Caco-2 (cell line): ENCODE data around the gene TFB1M. TPM values are rescaled to one million over a fixed set of nuclear protein-coding genes. Genes with fewer than 3 reads are reported as not detected.

Experiments
- BruUV-seq: library from RNA; stranded (reverse); fragments of 400-500 nt; replicated peaks from 2 replicates; lab custom pipeline; 2021; lab: Mats Ljungman, UMichigan
- CTCF ChIA-PET: fragments of 300-600 bp; sonication (Branson Sonifier 250); formaldehyde crosslinking; loops from one replicate; lab custom pipeline; 2022; ENCODE audit warnings: antibody characterized with exemption; lab: Charles Lee
- POLR2A ChIA-PET: fragments of 300-600 bp; sonication (Branson Sonifier 250); formaldehyde crosslinking; loops from one replicate; lab custom pipeline; 2022; ENCODE audit warnings: antibody characterized with exemption; lab: Charles Lee
- DNase-seq, 2 experiments: peaks; one replicate each; pipeline versions ENCODE4 v3.0.0 to v3.0.0-alpha.2; 2020 to 2022
- H3K27me3 ChIP-seq: replicated peaks from 2 replicates; pipeline ENCODE4 v1.6.0; 2011; ENCODE audit warnings: low read length; ENCODE audit not compliant: control insufficient read depth, insufficient read depth
- H3K36me3 ChIP-seq: 2 replicates; pipeline ENCODE4 v1.5.1; 2011; ENCODE audit warnings: low read length; ENCODE audit not compliant: control insufficient read depth, insufficient read depth
- H3K4me1 ChIP-seq: fragments of 250-450 bp; sonication (Bioruptor Pico); 2 replicates; pipeline ENCODE4 v1.5.1; 2020; ENCODE audit warnings: mild to moderate bottlenecking
- H3K4me3 ChIP-seq: 2 replicates; pipeline ENCODE4 v1.5.1; 2011; ENCODE audit warnings: low read depth, mild to moderate bottlenecking, control low read depth, low read length
- H3K9me3 ChIP-seq: fragments of 250-450 bp; sonication (Bioruptor Pico); 2 replicates; pipeline ENCODE4 v1.5.1; 2020; ENCODE audit warnings: mild to moderate bottlenecking, moderate library complexity
- H3K27ac Mint-ChIP-seq: one replicate; pipeline ENCODE4 v1.8.0; 2022; ENCODE audit warnings: mixed read lengths; ENCODE audit not compliant: unreplicated experiment
- H3K27me3 Mint-ChIP-seq: one replicate; pipeline ENCODE4 v1.8.0; 2022; ENCODE audit warnings: mixed read lengths; ENCODE audit not compliant: insufficient read depth, unreplicated experiment
- H3K36me3 Mint-ChIP-seq: one replicate; pipeline ENCODE4 v1.8.0; 2022; ENCODE audit warnings: mild to moderate bottlenecking, mixed read lengths; ENCODE audit not compliant: insufficient read depth, unreplicated experiment
- H3K4me1 Mint-ChIP-seq: one replicate; pipeline ENCODE4 v1.8.0; 2022; ENCODE audit warnings: low read depth, mixed read lengths; ENCODE audit not compliant: unreplicated experiment
- H3K4me3 Mint-ChIP-seq: one replicate; pipeline ENCODE4 v1.8.0; 2022; ENCODE audit warnings: mild to moderate bottlenecking, moderate library complexity, mixed read lengths; ENCODE audit not compliant: unreplicated experiment
- H3K9me3 Mint-ChIP-seq: one replicate; pipeline ENCODE4 v1.8.0; 2022; ENCODE audit warnings: mixed read lengths; ENCODE audit not compliant: unreplicated experiment
- intact Hi-C: fragments of 100-400 bp; cut with micrococcal nuclease; formaldehyde crosslinking; loops from one replicate; pipeline ENCODE4 v1.10.0; 2022; ENCODE audit not compliant: unreplicated experiment
- total RNA-seq: library from RNA; stranded (reverse); gene quantifications from 2 replicates; pipeline ENCODE4 v1.2.3, GENCODE V29; 2022
- TF ChIP-seq, protein P1 (sequence below), 2 experiments: fragments of 200-600 bp in 1 of 2; IDR thresholded peaks; 1 replicate in 1 of 2; 2 replicates in 1 of 2; pipeline versions ENCODE4 v1.5.1 to v1.8.0; 2011 to 2022; ENCODE audit warnings: antibody characterized with exemption in 1 of 2, control low read depth in 1 of 2, inconsistent platforms in 1 of 2, low read depth in 1 of 2, low read length in 1 of 2, mild to moderate bottlenecking in 1 of 2, moderate library complexity in 1 of 2; ENCODE audit not compliant: insufficient read depth in 1 of 2, severe bottlenecking in 1 of 2, unreplicated experiment in 1 of 2

The TFB1M gene
- total RNA-seq, 1 experiment from 2014 or later = 35.7 TPM

GRCh38 chr6:155324172-155324571, 9.9 kb upstream of the TFB1M start:
- peaks cover 21% of the 10 kb centered on the region for H3K36me3 Mint-ChIP-seq
- peaks cover 11% of the 10 kb centered on the region for H3K4me1 Mint-ChIP-seq

GRCh38 chr6:155319902-155320301, 5.6 kb upstream of the TFB1M start:
- Mint-ChIP-seq H3K9me3 (no peaks in the 10 kb centered on the region), H3K27ac (no peak overlapping the region), H3K4me1 (no peaks in the 10 kb centered on the region), H3K4me3 (no peak overlapping the region), H3K27me3 (no peaks in the 10 kb centered on the region), H3K36me3 (peaks cover 3% of the 10 kb centered on the region)
- intact Hi-C loops = loop anchor here (10.0 kb wide), 2 partner anchors 325 to 385 kb away; no protein-coding TSS in a partner anchor
- Histone ChIP-seq H3K4me1 (no peaks in the 10 kb centered on the region), H3K4me3 (no peak overlapping the region), H3K27me3 (no peaks in the 10 kb centered on the region), H3K9me3 (no peaks in the 10 kb centered on the region), H3K36me3 (no peaks in the 10 kb centered on the region)
- POLR2A ChIA-PET = no interaction called here
- CTCF ChIA-PET = no interaction called here
- no TSS peak for BruUV-seq
- TF ChIP-seq, protein P1, sequence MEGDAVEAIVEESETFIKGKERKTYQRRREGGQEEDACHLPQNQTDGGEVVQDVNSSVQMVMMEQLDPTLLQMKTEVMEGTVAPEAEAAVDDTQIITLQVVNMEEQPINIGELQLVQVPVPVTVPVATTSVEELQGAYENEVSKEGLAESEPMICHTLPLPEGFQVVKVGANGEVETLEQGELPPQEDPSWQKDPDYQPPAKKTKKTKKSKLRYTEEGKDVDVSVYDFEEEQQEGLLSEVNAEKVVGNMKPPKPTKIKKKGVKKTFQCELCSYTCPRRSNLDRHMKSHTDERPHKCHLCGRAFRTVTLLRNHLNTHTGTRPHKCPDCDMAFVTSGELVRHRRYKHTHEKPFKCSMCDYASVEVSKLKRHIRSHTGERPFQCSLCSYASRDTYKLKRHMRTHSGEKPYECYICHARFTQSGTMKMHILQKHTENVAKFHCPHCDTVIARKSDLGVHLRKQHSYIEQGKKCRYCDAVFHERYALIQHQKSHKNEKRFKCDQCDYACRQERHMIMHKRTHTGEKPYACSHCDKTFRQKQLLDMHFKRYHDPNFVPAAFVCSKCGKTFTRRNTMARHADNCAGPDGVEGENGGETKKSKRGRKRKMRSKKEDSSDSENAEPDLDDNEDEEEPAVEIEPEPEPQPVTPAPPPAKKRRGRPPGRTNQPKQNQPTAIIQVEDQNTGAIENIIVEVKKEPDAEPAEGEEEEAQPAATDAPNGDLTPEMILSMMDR (IDR thresholded peaks at IDR 0.05; ENCODE audit: insufficient read depth in 1 of 2, low read depth in 1 of 2, low read length in 1 of 2, severe bottlenecking in 1 of 2, unreplicated experiment in 1 of 2) = no peak
- no peak for DNase-seq

More at GRCh38 chr6:155324172-155324571, 9.9 kb upstream of the TFB1M start:
- no peak overlapping the region for H3K4me3 Mint-ChIP-seq
- BruUV-seq = no TSS peak
- Histone ChIP-seq H3K4me3 (no peak overlapping the region), H3K9me3 (no peaks in the 10 kb centered on the region), H3K36me3 (no peaks in the 10 kb centered on the region), H3K4me1 (peaks cover 15% of the 10 kb centered on the region), H3K27me3 (no peaks in the 10 kb centered on the region)
- no peaks in the 10 kb centered on the region for H3K9me3 Mint-ChIP-seq
- intact Hi-C loops = loop anchor here (10.0 kb wide), 2 partner anchors 321 to 381 kb away; no protein-coding TSS in a partner anchor
- POLR2A ChIA-PET = no interaction called here
- TF ChIP-seq, protein P1 (IDR thresholded peaks at IDR 0.05; ENCODE audit: insufficient read depth in 1 of 2, low read depth in 1 of 2, low read length in 1 of 2, severe bottlenecking in 1 of 2, unreplicated experiment in 1 of 2) = no peak
- CTCF ChIA-PET = no interaction called here
- no peak overlapping the region for H3K27ac Mint-ChIP-seq
- no peak for DNase-seq
- no peaks in the 10 kb centered on the region for H3K27me3 Mint-ChIP-seq

GRCh38 chr6:155317186-155317585, 2.9 kb upstream of the TFB1M start:
- Histone ChIP-seq H3K36me3 (no peaks in the 10 kb centered on the region), H3K4me1 (no peaks in the 10 kb centered on the region), H3K4me3 (no peak overlapping the region), H3K27me3 (no peaks in the 10 kb centered on the region), H3K9me3 (no peaks in the 10 kb centered on the region)
- TF ChIP-seq, protein P1 (IDR thresholded peaks at IDR 0.05; ENCODE audit: insufficient read depth in 1 of 2, low read depth in 1 of 2, low read length in 1 of 2, severe bottlenecking in 1 of 2, unreplicated experiment in 1 of 2) = no peak
- ChIA-PET CTCF (no interaction called here), POLR2A (no interaction called here)
- DNase-seq = no peak
- no TSS peak for BruUV-seq
- no peaks in the 10 kb centered on the region for H3K9me3 Mint-ChIP-seq
- H3K27ac Mint-ChIP-seq = no peak overlapping the region
- H3K36me3 Mint-ChIP-seq = peaks cover 23% of the 10 kb centered on the region
- no peak overlapping the region for H3K4me3 Mint-ChIP-seq
- H3K27me3 Mint-ChIP-seq = no peaks in the 10 kb centered on the region
- intact Hi-C loops = no loop called here
- no peaks in the 10 kb centered on the region for H3K4me1 Mint-ChIP-seq
